Endodermal cell (in vitro differentiated cells): ENCODE data around the gene DLL1. TPM values are rescaled to one million over a fixed set of nuclear protein-coding genes. Genes with fewer than 3 reads are reported as not detected.

Source experiments
- DNase-seq: peaks from one replicate; pipeline ENCODE4 v3.0.0-alpha.2; 2017
- H3K27ac ChIP-seq: 2 replicates; pipeline ENCODE4 v1.5.1; 2013; ENCODE audit warnings: mild to moderate bottlenecking, low read depth, low read length, moderate library complexity
- H3K27me3 ChIP-seq: 2 replicates; pipeline ENCODE4 v1.6.1; 2013; ENCODE audit warnings: mild to moderate bottlenecking, low read length, moderate library complexity; ENCODE audit not compliant: insufficient read depth, control insufficient read depth, poor library complexity, severe bottlenecking
- H3K36me3 ChIP-seq: 2 replicates; pipeline ENCODE4 v1.7.0; 2013; ENCODE audit warnings: mild to moderate bottlenecking, low read length, moderate library complexity; ENCODE audit not compliant: control insufficient read depth, insufficient read depth
- H3K4me1 ChIP-seq: one replicate; pipeline ENCODE4 v1.7.0; 2013; ENCODE audit warnings: low read length; ENCODE audit not compliant: control insufficient read depth, insufficient read depth
- H3K4me3 ChIP-seq: 2 replicates; pipeline ENCODE4 v1.5.1; 2013; ENCODE audit warnings: mild to moderate bottlenecking, low read length, moderate library complexity
- H3K9ac ChIP-seq: 2 replicates; pipeline ENCODE4 v1.6.1; 2013; ENCODE audit warnings: mild to moderate bottlenecking, low read length, moderate library complexity; ENCODE audit not compliant: poor library complexity, severe bottlenecking; ENCODE audit errors: extremely low read depth
- H3K9me3 ChIP-seq: 2 replicates; pipeline ENCODE4 v1.6.1; 2013; ENCODE audit warnings: mild to moderate bottlenecking, low read length, moderate library complexity; ENCODE audit not compliant: control insufficient read depth
- H3K27ac Mint-ChIP-seq: 2 replicates; pipeline ENCODE4 v1.8.0; 2020; ENCODE audit warnings: mixed read lengths
- H3K27me3 Mint-ChIP-seq: 2 replicates; pipeline ENCODE4 v1.8.0; 2021; ENCODE audit warnings: mild to moderate bottlenecking, mixed read lengths; ENCODE audit not compliant: insufficient read depth
- H3K36me3 Mint-ChIP-seq: 2 replicates; pipeline ENCODE4 v1.8.0; 2020; ENCODE audit warnings: low read depth, mixed read lengths
- H3K4me1 Mint-ChIP-seq: 2 replicates; pipeline ENCODE4 v1.8.0; 2020; ENCODE audit warnings: mixed read lengths
- H3K4me3 Mint-ChIP-seq: 2 replicates; pipeline ENCODE4 v1.8.0; 2020; ENCODE audit warnings: mild to moderate bottlenecking, moderate library complexity, mixed read lengths
- H3K9me3 Mint-ChIP-seq: 2 replicates; pipeline ENCODE4 v1.8.0; 2020; ENCODE audit warnings: mild to moderate bottlenecking, mixed read lengths
- WGBS, 2 experiments: methylation state at CpG; one replicate each; pipeline versions ENCODE4 v1.1.5 to v1.1.7; 2013; ENCODE audit warnings: missing lambda C conversion rate in 2 of 2, mixed read lengths in 1 of 2; ENCODE audit not compliant: insufficient coverage in 1 of 2, insufficient read length in 1 of 2; 5-methylcytosine and 5-hydroxymethylcytosine counted together
- total RNA-seq, 2 donors: library from RNA; stranded (reverse); fragmentation: NEBNext Ultra II Directional in 1 of 2; extraction: Animal tissue kit (Norgen Biotek cat#: 25700) in 1 of 2; gene quantifications; 2 replicates in 1 of 2; 3 replicates in 1 of 2; pipeline ENCODE4 v1.2.1, GENCODE V29; 2021
- TF ChIP-seq, protein P1 (sequence below): fragments of 200-600 bp; sonication (generic); conservative IDR thresholded peaks from 2 replicates; pipeline ENCODE4 v1.5.0; 2021; ENCODE audit warnings: antibody characterized with exemption, mild to moderate bottlenecking

Gene DLL1
- total RNA-seq, 2 donors from 2014 or later: 3.1 to 3.6 TPM

DNA sequence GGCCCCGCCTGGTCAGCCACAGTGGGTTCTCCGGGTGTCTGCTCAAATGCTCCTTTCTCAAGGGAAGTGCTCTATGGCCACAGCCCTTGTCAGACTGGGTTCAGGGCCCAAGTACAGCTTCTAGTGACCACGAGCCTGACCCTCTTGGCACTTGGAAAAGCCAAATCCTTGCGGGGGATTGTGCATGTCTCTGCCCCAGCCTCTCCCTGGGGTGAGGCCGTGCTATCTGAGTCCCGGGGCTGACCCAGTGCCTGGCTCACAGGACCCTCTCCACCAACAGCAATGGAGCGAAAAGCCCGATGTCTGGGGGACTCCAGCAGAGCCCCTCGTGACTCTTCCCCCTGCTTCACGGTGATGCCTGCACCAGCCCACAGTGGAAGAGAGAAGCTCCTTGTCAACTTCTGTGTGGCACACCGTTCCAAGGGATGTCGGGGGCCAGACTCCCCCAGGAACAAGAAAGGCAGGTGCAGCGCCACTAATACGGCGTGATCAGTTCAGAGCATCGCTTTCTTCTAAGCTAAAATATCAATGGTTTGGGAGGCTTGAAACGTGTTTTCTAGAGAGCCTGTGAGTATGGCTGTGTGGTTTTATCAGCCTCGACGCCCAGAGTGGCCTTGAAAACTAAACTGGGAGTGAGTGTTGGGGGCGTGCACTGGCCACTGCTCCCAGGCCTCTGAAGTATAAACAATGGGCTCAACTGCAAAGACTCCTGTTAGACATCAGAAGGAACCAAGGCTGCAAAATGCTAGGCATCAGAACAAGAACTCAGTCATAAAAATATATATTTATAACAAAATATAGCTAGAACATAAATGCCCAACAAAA is 51.9 kb downstream of the DLL1 start:
- no peaks in the 10 kb centered on the region for H3K36me3 Mint-ChIP-seq
- Histone ChIP-seq H3K36me3 (no peaks in the 10 kb centered on the region), H3K9ac (no peak overlapping the region), H3K4me3 (no peak overlapping the region), H3K27ac (no peak overlapping the region), H3K9me3 (no peaks in the 10 kb centered on the region), H3K27me3 (no peaks in the 10 kb centered on the region), H3K4me1 (peaks cover 3% of the 10 kb centered on the region)
- TF ChIP-seq, protein P1, sequence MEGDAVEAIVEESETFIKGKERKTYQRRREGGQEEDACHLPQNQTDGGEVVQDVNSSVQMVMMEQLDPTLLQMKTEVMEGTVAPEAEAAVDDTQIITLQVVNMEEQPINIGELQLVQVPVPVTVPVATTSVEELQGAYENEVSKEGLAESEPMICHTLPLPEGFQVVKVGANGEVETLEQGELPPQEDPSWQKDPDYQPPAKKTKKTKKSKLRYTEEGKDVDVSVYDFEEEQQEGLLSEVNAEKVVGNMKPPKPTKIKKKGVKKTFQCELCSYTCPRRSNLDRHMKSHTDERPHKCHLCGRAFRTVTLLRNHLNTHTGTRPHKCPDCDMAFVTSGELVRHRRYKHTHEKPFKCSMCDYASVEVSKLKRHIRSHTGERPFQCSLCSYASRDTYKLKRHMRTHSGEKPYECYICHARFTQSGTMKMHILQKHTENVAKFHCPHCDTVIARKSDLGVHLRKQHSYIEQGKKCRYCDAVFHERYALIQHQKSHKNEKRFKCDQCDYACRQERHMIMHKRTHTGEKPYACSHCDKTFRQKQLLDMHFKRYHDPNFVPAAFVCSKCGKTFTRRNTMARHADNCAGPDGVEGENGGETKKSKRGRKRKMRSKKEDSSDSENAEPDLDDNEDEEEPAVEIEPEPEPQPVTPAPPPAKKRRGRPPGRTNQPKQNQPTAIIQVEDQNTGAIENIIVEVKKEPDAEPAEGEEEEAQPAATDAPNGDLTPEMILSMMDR: no peak
- DNase-seq: no peak
- no peak overlapping the region for H3K27ac Mint-ChIP-seq
- H3K4me1 Mint-ChIP-seq: peaks cover 7% of the 10 kb centered on the region
- WGBS, 2 experiments: 94 to 96% methylated on average over 15 to 20 of the region's 20 CpGs
- no peak overlapping the region for H3K4me3 Mint-ChIP-seq
- peaks cover 2% of the 10 kb centered on the region for H3K27me3 Mint-ChIP-seq
- H3K9me3 Mint-ChIP-seq: no peaks in the 10 kb centered on the region

GRCh38 chr6:170237999-170238740 is 52.7 kb downstream of the DLL1 start:
- Histone ChIP-seq H3K27ac (no peak overlapping the region), H3K36me3 (no peaks in the 10 kb centered on the region), H3K27me3 (no peaks in the 10 kb centered on the region), H3K9ac (no peak overlapping the region), H3K4me3 (no peak overlapping the region), H3K4me1 (no peaks in the 10 kb centered on the region), H3K9me3 (no peaks in the 10 kb centered on the region)
- TF ChIP-seq, protein P1: no peak
- no peak for DNase-seq
- Mint-ChIP-seq H3K27me3 (peaks cover 2% of the 10 kb centered on the region), H3K4me1 (peaks cover 5% of the 10 kb centered on the region), H3K27ac (no peak overlapping the region), H3K36me3 (no peaks in the 10 kb centered on the region), H3K4me3 (no peak overlapping the region), H3K9me3 (no peaks in the 10 kb centered on the region)
- 90 to 91% methylated on average over 14 to 19 of the region's 19 CpGs for WGBS, 2 experiments

- H3K4me1 Mint-ChIP-seq: peaks cover 13% of the 10 kb centered on the region
- H3K36me3 ChIP-seq: no peaks in the 10 kb centered on the region
- no peaks in the 10 kb centered on the region for H3K36me3 Mint-ChIP-seq
- TF ChIP-seq, protein P1: no peak
- H3K27me3 ChIP-seq: no peaks in the 10 kb centered on the region
- H3K9me3 Mint-ChIP-seq: no peaks in the 10 kb centered on the region
- H3K4me1 ChIP-seq: no peaks in the 10 kb centered on the region
- H3K9me3 ChIP-seq: no peaks in the 10 kb centered on the region
- no peak for DNase-seq
- no peak overlapping the region for H3K4me3 ChIP-seq
- peaks cover 2% of the 10 kb centered on the region for H3K27me3 Mint-ChIP-seq
- no peak overlapping the region for H3K27ac Mint-ChIP-seq
- no peak overlapping the region for H3K9ac ChIP-seq
- WGBS, 2 experiments: 88 to 90% methylated on average over 2 to 17 of the region's 24 CpGs
- peak overlapping the region; percentile 60 for H3K27ac ChIP-seq
- no peak overlapping the region for H3K4me3 Mint-ChIP-seq
Measured at GRCh38 chr6:170236131-170236836, 54.6 kb downstream of the DLL1 start.
